ENCODE data around the gene SPRR1B. TPM values are rescaled to one million over a fixed set of nuclear protein-coding genes. Genes with fewer than 3 reads are reported as not detected.
"Not testable (repeated sequence)": the region's sequence is repeated elsewhere in the genome, so short reads cannot be mapped to it uniquely, and the experiment has no call there.

Gene SPRR1B
- total RNA-seq, 1 experiment from 2014 or later = not detected

DNA sequence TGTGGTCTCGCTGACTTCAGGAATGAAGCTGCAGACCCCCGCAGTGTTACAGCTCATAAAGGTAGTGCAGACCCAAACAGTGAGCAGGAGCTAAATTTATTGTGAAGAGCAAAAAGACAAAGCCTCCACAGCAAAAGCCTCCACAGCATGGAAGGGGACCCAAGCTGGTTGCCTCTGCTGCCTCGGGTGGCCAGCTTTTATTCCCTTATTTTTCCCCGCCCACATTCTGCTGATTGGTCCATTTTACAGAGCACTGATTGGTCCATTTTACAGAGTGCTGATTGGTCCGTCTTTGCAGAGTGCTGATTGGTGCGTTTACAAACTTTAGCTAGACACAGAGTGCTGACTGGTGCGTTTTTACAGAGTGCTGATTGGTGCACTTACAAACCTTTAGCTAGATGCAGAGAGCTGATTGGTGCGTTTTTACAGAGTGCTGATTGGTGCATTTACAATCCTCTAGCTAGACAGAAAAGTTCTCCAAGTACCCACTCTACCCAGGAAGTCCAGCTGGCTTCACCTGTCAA lies 19.7 kb upstream of the SPRR1B start:
- peaks cover 19% of the 10 kb centered on the region for H3K9me3 Mint-ChIP-seq
- H3K27me3 Mint-ChIP-seq (ENCODE audit: low read depth); H3K4me3 Mint-ChIP-seq; H3K27ac Mint-ChIP-seq; ATAC-seq; H3K4me1 Mint-ChIP-seq; POLR2A ChIA-PET; DNase-seq (ENCODE audit: low spot score); H3K36me3 Mint-ChIP-seq: not testable (repeated sequence)
- TF ChIP-seq NFYB (CRISPR knock-in tag; conservative IDR thresholded peaks at IDR 0.05; ENCODE audit: low read depth) = 0 out of 2 replicates have a peak, but pooled peaks have one; percentile 25
- CTCF ChIA-PET = interaction anchor here (0.8 to 1.0 kb wide), 2 partner anchors 15 kb away, joined by 3 to 4 read pairs; no protein-coding TSS in a partner anchor

DNA sequence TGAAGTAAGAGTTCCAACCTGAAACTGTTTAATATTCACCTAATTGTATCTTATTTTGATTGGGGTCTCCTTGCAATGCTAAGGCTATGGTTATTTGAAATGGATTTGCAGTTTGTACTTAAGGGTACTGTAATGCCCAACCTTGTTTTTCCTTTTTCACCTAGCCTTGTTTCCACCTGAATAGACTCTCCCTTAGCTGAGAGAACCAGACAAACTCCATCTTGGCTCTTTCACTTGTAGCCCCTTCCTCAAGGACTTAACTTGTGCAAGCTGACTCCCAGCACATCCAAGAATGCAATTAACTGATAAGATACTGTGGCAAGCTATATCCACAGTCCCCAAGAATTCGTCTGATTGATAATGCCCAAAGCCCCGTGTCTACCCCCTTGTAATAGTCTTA lies 9.2 kb upstream of the SPRR1B start:
- DNase-seq (ENCODE audit: low spot score); H3K36me3 Mint-ChIP-seq; ATAC-seq; H3K4me3 Mint-ChIP-seq; H3K27ac Mint-ChIP-seq; H3K27me3 Mint-ChIP-seq (ENCODE audit: low read depth); POLR2A ChIA-PET: not testable (repeated sequence)
- H3K9me3 Mint-ChIP-seq = peaks cover 29% of the 10 kb centered on the region
- peaks cover 22% of the 10 kb centered on the region for H3K4me1 Mint-ChIP-seq
- CTCF ChIA-PET = interaction anchor here (0.9 to 2.1 kb wide), 2 partner anchors 11 to 144 kb away, joined by 3 to 11 read pairs; partner anchors contain the start of gene SMCP

DNA sequence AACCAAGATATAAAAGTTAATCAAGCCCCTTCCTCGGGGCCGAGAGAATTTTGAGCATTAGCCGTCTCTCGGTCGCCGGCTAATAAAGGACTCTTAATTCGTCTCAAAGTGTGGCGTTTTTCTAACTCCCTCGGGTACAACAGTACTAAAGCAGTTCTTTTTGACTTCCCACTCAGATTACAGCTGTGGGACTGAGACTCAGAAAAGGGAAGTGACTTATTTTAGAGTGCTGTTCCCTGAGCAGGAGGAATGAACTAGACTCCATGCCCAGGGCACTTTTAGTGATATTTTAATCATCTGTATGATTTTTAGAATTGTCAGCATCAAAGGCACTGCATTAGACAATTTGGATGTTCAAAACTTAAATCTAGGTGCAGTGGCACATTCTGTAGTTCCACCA lies 8.7 kb upstream of the SPRR1B start:
- peaks cover 27% of the 10 kb centered on the region for H3K4me1 Mint-ChIP-seq
- H3K27me3 Mint-ChIP-seq (ENCODE audit: low read depth); H3K36me3 Mint-ChIP-seq; POLR2A ChIA-PET; H3K27ac Mint-ChIP-seq; H3K4me3 Mint-ChIP-seq; CTCF ChIA-PET; ATAC-seq; DNase-seq (ENCODE audit: low spot score): not testable (repeated sequence)
- H3K9me3 Mint-ChIP-seq = peaks cover 29% of the 10 kb centered on the region

DNA sequence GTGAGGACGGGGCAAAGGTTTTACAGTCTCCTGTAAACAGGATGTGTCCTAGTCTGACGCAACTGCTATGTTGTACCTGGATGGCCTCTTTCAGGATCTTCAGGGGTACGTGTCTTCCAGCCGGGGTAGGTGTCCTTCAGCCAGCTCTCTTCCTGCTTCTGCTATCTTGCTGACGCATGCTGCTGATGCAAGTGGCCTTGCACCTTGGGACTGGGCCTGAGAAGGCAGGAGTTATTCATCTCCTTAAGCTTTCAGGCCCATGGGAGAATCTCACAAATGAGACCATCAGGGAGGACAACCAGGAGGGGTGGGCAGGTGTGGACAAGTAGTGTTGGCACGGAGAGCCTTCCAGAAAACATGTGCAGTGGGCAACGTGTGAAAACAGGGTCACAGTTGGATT lies 7.9 kb upstream of the SPRR1B start:
- H3K27ac Mint-ChIP-seq = no peak overlapping the region
- ChIA-PET POLR2A (no interaction called here), CTCF (no interaction called here)
- H3K9me3 Mint-ChIP-seq = peaks cover 27% of the 10 kb centered on the region
- H3K4me3 Mint-ChIP-seq = no peak overlapping the region
- H3K36me3 Mint-ChIP-seq = no peaks in the 10 kb centered on the region
- DNase-seq (ENCODE audit: low spot score) (no peak), ATAC-seq (no peak)
- no peaks in the 10 kb centered on the region; the same call in 1 of the 2 replicates for H3K27me3 Mint-ChIP-seq (ENCODE audit: low read depth)
- peaks cover 27% of the 10 kb centered on the region for H3K4me1 Mint-ChIP-seq
- TF ChIP-seq SMAD3 (CRISPR knock-in tag; IDR thresholded peaks at IDR 0.05; ENCODE audit: borderline replicate concordance) (no peak), TEAD1 (CRISPR knock-in tag; IDR thresholded peaks at IDR 0.05) (no peak), NFE2L1 (CRISPR knock-in tag; IDR thresholded peaks at IDR 0.05) (no peak), ZNF423 (CRISPR knock-in tag; IDR thresholded peaks at IDR 0.05) (no peak), CREM (CRISPR knock-in tag; IDR thresholded peaks at IDR 0.05) (no peak), ELF4 (CRISPR knock-in tag; IDR thresholded peaks at IDR 0.05; ENCODE audit: low read depth) (no peak), MXD4 (CRISPR knock-in tag; IDR thresholded peaks at IDR 0.05; ENCODE audit: borderline replicate concordance) (no peak), CBFB (CRISPR knock-in tag; IDR thresholded peaks at IDR 0.05; ENCODE audit: low read depth) (no peak), ETV6 (CRISPR knock-in tag; IDR thresholded peaks at IDR 0.05) (no peak), RORB (CRISPR knock-in tag; IDR thresholded peaks at IDR 0.05) (no peak), FOXP1 (CRISPR knock-in tag; IDR thresholded peaks at IDR 0.05; ENCODE audit: borderline replicate concordance) (no peak), ZBTB21 (CRISPR knock-in tag; IDR thresholded peaks at IDR 0.05; ENCODE audit: borderline replicate concordance) (no peak)
- TF ChIP-seq, protein P1, sequence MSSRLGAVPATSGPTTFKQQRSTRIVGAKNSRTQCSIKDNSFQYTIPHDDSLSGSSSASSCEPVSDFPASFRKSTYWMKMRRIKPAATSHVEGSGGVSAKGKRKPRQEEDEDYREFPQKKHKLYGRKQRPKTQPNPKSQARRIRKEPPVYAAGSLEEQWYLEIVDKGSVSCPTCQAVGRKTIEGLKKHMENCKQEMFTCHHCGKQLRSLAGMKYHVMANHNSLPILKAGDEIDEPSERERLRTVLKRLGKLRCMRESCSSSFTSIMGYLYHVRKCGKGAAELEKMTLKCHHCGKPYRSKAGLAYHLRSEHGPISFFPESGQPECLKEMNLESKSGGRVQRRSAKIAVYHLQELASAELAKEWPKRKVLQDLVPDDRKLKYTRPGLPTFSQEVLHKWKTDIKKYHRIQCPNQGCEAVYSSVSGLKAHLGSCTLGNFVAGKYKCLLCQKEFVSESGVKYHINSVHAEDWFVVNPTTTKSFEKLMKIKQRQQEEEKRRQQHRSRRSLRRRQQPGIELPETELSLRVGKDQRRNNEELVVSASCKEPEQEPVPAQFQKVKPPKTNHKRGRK (CRISPR knock-in tag; IDR thresholded peaks at IDR 0.05; ENCODE audit: borderline replicate concordance) = no peak
- TF ChIP-seq, protein P2, sequence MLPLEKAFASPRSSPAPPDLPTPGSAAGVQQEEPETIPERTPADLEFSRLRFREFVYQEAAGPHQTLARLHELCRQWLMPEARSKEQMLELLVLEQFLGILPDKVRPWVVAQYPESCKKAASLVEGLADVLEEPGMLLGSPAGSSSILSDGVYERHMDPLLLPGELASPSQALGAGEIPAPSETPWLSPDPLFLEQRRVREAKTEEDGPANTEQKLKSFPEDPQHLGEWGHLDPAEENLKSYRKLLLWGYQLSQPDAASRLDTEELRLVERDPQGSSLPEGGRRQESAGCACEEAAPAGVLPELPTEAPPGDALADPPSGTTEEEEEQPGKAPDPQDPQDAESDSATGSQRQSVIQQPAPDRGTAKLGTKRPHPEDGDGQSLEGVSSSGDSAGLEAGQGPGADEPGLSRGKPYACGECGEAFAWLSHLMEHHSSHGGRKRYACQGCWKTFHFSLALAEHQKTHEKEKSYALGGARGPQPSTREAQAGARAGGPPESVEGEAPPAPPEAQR (CRISPR knock-in tag; IDR thresholded peaks at IDR 0.05) = no peak
- TF ChIP-seq, protein P3, sequence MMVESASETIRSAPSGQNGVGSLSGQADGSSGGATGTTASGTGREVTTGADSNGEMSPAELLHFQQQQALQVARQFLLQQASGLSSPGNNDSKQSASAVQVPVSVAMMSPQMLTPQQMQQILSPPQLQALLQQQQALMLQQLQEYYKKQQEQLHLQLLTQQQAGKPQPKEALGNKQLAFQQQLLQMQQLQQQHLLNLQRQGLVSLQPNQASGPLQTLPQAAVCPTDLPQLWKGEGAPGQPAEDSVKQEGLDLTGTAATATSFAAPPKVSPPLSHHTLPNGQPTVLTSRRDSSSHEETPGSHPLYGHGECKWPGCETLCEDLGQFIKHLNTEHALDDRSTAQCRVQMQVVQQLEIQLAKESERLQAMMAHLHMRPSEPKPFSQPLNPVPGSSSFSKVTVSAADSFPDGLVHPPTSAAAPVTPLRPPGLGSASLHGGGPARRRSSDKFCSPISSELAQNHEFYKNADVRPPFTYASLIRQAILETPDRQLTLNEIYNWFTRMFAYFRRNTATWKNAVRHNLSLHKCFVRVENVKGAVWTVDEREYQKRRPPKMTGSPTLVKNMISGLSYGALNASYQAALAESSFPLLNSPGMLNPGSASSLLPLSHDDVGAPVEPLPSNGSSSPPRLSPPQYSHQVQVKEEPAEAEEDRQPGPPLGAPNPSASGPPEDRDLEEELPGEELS (CRISPR knock-in tag; IDR thresholded peaks at IDR 0.05) = no peak
- TF ChIP-seq, protein P4, sequence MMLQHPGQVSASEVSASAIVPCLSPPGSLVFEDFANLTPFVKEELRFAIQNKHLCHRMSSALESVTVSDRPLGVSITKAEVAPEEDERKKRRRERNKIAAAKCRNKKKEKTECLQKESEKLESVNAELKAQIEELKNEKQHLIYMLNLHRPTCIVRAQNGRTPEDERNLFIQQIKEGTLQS (CRISPR knock-in tag; conservative IDR thresholded peaks at IDR 0.05) = no peak
- TF ChIP-seq, protein P5, sequence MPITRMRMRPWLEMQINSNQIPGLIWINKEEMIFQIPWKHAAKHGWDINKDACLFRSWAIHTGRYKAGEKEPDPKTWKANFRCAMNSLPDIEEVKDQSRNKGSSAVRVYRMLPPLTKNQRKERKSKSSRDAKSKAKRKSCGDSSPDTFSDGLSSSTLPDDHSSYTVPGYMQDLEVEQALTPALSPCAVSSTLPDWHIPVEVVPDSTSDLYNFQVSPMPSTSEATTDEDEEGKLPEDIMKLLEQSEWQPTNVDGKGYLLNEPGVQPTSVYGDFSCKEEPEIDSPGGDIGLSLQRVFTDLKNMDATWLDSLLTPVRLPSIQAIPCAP (CRISPR knock-in tag; IDR thresholded peaks at IDR 0.05) = no peak
- TF ChIP-seq, protein P6, sequence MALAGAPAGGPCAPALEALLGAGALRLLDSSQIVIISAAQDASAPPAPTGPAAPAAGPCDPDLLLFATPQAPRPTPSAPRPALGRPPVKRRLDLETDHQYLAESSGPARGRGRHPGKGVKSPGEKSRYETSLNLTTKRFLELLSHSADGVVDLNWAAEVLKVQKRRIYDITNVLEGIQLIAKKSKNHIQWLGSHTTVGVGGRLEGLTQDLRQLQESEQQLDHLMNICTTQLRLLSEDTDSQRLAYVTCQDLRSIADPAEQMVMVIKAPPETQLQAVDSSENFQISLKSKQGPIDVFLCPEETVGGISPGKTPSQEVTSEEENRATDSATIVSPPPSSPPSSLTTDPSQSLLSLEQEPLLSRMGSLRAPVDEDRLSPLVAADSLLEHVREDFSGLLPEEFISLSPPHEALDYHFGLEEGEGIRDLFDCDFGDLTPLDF (CRISPR knock-in tag; IDR thresholded peaks at IDR 0.05) = no peak
- TF ChIP-seq, protein P7, sequence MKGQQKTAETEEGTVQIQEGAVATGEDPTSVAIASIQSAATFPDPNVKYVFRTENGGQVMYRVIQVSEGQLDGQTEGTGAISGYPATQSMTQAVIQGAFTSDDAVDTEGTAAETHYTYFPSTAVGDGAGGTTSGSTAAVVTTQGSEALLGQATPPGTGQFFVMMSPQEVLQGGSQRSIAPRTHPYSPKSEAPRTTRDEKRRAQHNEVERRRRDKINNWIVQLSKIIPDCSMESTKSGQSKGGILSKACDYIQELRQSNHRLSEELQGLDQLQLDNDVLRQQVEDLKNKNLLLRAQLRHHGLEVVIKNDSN (CRISPR knock-in tag; IDR thresholded peaks at IDR 0.05) = no peak

Data from WTC11 (cell line).